Neuronal stem cell (in vitro differentiated cells): Measurements from ENCODE around the gene AKTIP.

ENCODE experiments used
- DNase-seq: peaks from one replicate; pipeline ENCODE4 v3.0.0-alpha.2; 2013; ENCODE audit warnings: low spot score
- H2AFZ ChIP-seq: one replicate; pipeline ENCODE4 v1.6.1; 2013; ENCODE audit warnings: mild to moderate bottlenecking, low read length, inconsistent platforms
- H2AK5ac ChIP-seq: 2 replicates; pipeline ENCODE4 v1.6.1; 2013; ENCODE audit warnings: low read depth, mild to moderate bottlenecking, inconsistent platforms, low read length, moderate library complexity, mixed read lengths
- H2BK120ac ChIP-seq: 2 replicates; pipeline ENCODE4 v1.6.1; 2013; ENCODE audit warnings: low read depth, mild to moderate bottlenecking, inconsistent platforms, low read length, moderate library complexity, mixed read lengths
- H2BK12ac ChIP-seq: one replicate; pipeline ENCODE4 v1.6.1; 2013; ENCODE audit warnings: low read length, inconsistent platforms
- H2BK15ac ChIP-seq: 2 replicates; pipeline ENCODE4 v1.6.1; 2013; ENCODE audit warnings: mild to moderate bottlenecking, low read length, inconsistent platforms, mixed read lengths
- H2BK5ac ChIP-seq: one replicate; pipeline ENCODE4 v1.6.1; 2013; ENCODE audit warnings: inconsistent platforms, mild to moderate bottlenecking, low read length, moderate library complexity
- H3K14ac ChIP-seq: one replicate; pipeline ENCODE4 v1.6.1; 2013; ENCODE audit warnings: low read length, inconsistent platforms
- H3K18ac ChIP-seq: 2 replicates; pipeline ENCODE4 v1.6.1; 2013; ENCODE audit warnings: low read length, inconsistent platforms
- H3K23ac ChIP-seq: 2 replicates; pipeline ENCODE4 v1.6.1; 2013; ENCODE audit warnings: low read depth, mild to moderate bottlenecking, mixed read lengths, low read length, inconsistent platforms; ENCODE audit not compliant: poor library complexity
- H3K27ac ChIP-seq: replicated peaks from 3 replicates; pipeline ENCODE4 v1.5.1; 2013; ENCODE audit warnings: low read length, inconsistent platforms
- H3K27me3 ChIP-seq, 3 experiments: 2 replicates each; pipeline ENCODE4 v1.6.1; 2013; ENCODE audit warnings: low read length in 3 of 3, mild to moderate bottlenecking in 2 of 3, inconsistent platforms in 1 of 3, low read depth in 1 of 3, mixed read lengths in 1 of 3, moderate library complexity in 1 of 3; ENCODE audit not compliant: control insufficient read depth in 3 of 3, insufficient read depth in 3 of 3
- H3K36me3 ChIP-seq, 2 donors: replicated peaks in 1 of 2; 2 replicates each; pipeline ENCODE4 v1.6.1; 2013; ENCODE audit warnings: low read length in 2 of 2; ENCODE audit not compliant: control insufficient read depth in 2 of 2, insufficient read depth in 2 of 2
- H3K4ac ChIP-seq: 2 replicates; pipeline ENCODE4 v1.6.1; 2013; ENCODE audit warnings: inconsistent platforms, mild to moderate bottlenecking, low read length, moderate library complexity
- H3K4me1 ChIP-seq, 2 donors: 1 replicate in 1 of 2; 2 replicates in 1 of 2; pipeline ENCODE4 v1.6.1; 2013; ENCODE audit warnings: low read length in 2 of 2, low read depth in 1 of 2; ENCODE audit not compliant: control insufficient read depth in 2 of 2, insufficient read depth in 1 of 2
- H3K4me2 ChIP-seq: one replicate; pipeline ENCODE4 v1.6.1; 2013; ENCODE audit warnings: mild to moderate bottlenecking, low read length, inconsistent platforms; ENCODE audit not compliant: insufficient read depth, poor library complexity, severe bottlenecking
- H3K4me3 ChIP-seq, 2 donors: 2 replicates each; pipeline ENCODE4 v1.5.1; 2013; ENCODE audit warnings: low read length in 2 of 2, mild to moderate bottlenecking in 2 of 2, inconsistent platforms in 1 of 2, moderate library complexity in 1 of 2
- H3K79me1 ChIP-seq: one replicate; pipeline ENCODE4 v1.6.1; 2013; ENCODE audit warnings: low read depth, mild to moderate bottlenecking, inconsistent platforms, low read length, moderate library complexity
- H3K9ac ChIP-seq: one replicate; pipeline ENCODE4 v1.6.1; 2013; ENCODE audit warnings: mild to moderate bottlenecking, low read depth, low read length, inconsistent platforms; ENCODE audit not compliant: poor library complexity
- H3K9me3 ChIP-seq, 2 donors: replicated peaks in 1 of 2; 2 replicates each; pipeline versions ENCODE3 to v1.6.1; 2013; ENCODE audit warnings: low read length in 2 of 2, mild to moderate bottlenecking in 2 of 2, inconsistent platforms in 1 of 2, low read depth in 1 of 2, mixed read lengths in 1 of 2, moderate library complexity in 1 of 2; ENCODE audit not compliant: control insufficient read depth in 2 of 2, insufficient read depth in 1 of 2
- H4K8ac ChIP-seq: one replicate; pipeline ENCODE4 v1.6.1; 2013; ENCODE audit warnings: low read depth, mild to moderate bottlenecking, inconsistent platforms, low read length, moderate library complexity
- H4K91ac ChIP-seq: one replicate; pipeline ENCODE4 v1.6.1; 2013; ENCODE audit warnings: low read length, low read depth, mild to moderate bottlenecking, inconsistent platforms; ENCODE audit not compliant: poor library complexity
- WGBS, 2 donors: extraction: QIAGEN DNeasy Blood & Tissue Kit; methylation state at CpG; one replicate each; pipeline ENCODE4 v1.1.7; 2013; ENCODE audit warnings: missing lambda C conversion rate in 2 of 2, mixed read lengths in 1 of 2; ENCODE audit not compliant: insufficient read length in 2 of 2, insufficient replicate concordance in 1 of 2; ENCODE audit errors: extremely low coverage in 2 of 2; 5-methylcytosine and 5-hydroxymethylcytosine counted together

AKTIP gene

DNA sequence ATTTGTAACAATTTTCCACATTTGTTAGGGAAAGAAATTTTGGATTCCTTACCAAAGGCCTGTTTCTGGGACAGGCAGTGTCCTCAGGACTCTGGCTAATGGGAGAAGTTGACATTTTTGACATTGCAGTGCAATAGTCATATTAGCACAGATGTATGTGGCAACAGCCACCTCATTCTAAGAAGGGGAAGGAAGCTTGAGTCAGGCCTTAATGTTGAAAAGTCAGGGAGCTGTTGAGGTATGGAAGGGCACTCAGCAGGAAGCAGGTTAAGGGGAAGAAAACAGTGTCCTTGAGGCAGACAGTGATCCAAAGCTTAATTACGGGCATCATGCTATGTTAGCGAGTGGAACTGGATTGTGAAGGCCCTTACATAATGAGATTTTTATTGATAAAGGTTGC, 20.9 kb downstream of the AKTIP start:
- H2BK5ac ChIP-seq: no peak overlapping the region
- H3K4me3 ChIP-seq: no peak overlapping the region
- no peak overlapping the region for H2AK5ac ChIP-seq
- H3K18ac ChIP-seq: no peak overlapping the region
- no peak overlapping the region for H2BK120ac ChIP-seq
- no peaks in the 10 kb centered on the region for H3K27me3 ChIP-seq
- no CpG with 5 or more reads among the region's 2 CpGs for WGBS, 2 donors
- DNase-seq: no peak
- H4K8ac ChIP-seq: no peak overlapping the region
- H3K9ac ChIP-seq: no peak overlapping the region
- no peak overlapping the region for H3K23ac ChIP-seq
- H3K4me2 ChIP-seq: no peak overlapping the region
- H2BK12ac ChIP-seq: no peak overlapping the region
- no peak overlapping the region for H3K14ac ChIP-seq
- no peaks in the 10 kb centered on the region for H3K4me1 ChIP-seq
- peaks cover 2 to 22% of the 10 kb centered on the region in 2 donors for H3K9me3 ChIP-seq
- H2AFZ ChIP-seq: no peak overlapping the region
- H3K36me3 ChIP-seq: peaks cover 24 to 99% of the 10 kb centered on the region in 2 donors
- H3K27ac ChIP-seq: no peak overlapping the region
- no peaks in the 10 kb centered on the region for H3K79me1 ChIP-seq
- no peak overlapping the region for H3K4ac ChIP-seq
- H2BK15ac ChIP-seq: no peak overlapping the region
- H4K91ac ChIP-seq: no peak overlapping the region

DNA sequence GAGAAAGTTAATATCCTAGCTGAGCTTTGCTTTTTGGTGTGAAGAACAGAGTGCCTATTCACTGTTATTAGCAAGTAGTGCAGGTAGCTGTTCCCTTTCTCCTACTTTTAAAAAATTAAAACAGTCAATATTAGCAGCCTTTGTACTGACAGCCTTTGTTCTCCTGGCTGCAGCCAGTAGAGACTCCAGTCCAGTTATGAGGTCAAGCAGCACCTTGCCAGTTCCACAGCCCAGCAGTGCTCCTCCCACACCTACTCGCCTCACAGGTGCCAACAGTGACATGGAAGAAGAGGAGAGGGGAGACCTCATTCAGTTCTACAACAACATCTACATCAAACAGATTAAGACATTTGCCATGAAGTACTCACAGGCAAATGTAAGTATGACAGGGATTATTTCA, 22.6 kb downstream of the AKTIP start:
- Histone ChIP-seq H3K18ac (no peak overlapping the region), H3K4me1 (no peaks in the 10 kb centered on the region), H3K79me1 (no peaks in the 10 kb centered on the region), H3K9me3 (peaks cover 0 to 8% of the 10 kb centered on the region in 2 donors), H4K8ac (no peak overlapping the region), H3K4me3 (no peak overlapping the region), H3K4me2 (no peak overlapping the region), H3K9ac (no peak overlapping the region), H4K91ac (no peak overlapping the region), H3K36me3 (peaks cover 22 to 97% of the 10 kb centered on the region in 2 donors), H2BK5ac (no peak overlapping the region), H3K4ac (no peak overlapping the region), H3K14ac (no peak overlapping the region), H2BK12ac (no peak overlapping the region), H2BK15ac (no peak overlapping the region), H2AFZ (no peak overlapping the region), H2BK120ac (no peak overlapping the region), H3K27ac (no peak overlapping the region), H3K23ac (no peak overlapping the region), H3K27me3 (no peaks in the 10 kb centered on the region), H2AK5ac (no peak overlapping the region)
- WGBS, 2 donors: no CpG with 5 or more reads among the region's 1 CpG
- DNase-seq: no peak

DNA sequence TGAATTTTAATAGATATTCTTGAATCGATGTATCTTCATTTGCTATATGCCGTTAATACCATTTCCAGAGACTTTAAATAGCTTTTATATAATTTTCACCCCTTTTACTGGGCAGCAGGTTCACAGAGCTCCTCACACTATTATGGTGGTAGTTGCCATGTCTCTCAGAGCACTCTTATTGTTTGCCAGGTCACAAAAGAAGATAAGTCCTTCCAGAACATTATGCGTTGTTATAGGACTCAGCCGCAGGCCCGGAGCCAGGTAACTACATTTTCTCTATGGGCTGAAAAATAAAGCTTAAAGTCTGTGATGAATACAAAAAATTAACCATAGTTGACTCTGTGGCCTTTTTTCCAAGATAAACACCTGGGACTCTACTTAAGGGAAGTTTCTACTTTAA, 24.0 kb downstream of the AKTIP start:
- Histone ChIP-seq H4K91ac (no peak overlapping the region), H2BK15ac (no peak overlapping the region)
- no CpG with 5 or more reads among the region's 5 CpGs for WGBS, 2 donors

DNA sequence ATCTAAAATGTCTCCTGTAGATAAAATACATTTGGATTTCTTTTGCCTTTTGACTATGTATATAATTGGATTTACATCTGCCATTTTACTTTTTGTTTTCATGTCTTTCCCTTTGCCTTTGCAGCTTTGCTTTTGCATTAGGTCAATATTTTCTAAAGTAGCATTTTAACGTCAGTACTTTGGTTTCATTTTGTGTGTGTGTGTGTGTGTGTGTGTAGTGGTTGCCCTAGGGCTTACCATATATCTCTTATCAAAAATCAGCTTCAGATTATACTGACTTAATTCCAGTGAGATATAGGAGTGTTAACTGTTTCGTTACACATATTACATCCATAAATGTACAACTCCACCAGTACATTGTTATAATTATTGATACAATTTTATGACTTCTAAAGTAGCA, 26.1 kb downstream of the AKTIP start:
- Histone ChIP-seq H2AFZ (no peak overlapping the region), H4K8ac (no peak overlapping the region), H4K91ac (no peak overlapping the region), H2BK120ac (no peak overlapping the region), H2BK5ac (no peak overlapping the region), H3K27ac (no peak overlapping the region), H3K36me3 (peaks cover 18 to 95% of the 10 kb centered on the region in 2 donors), H2BK15ac (no peak overlapping the region), H3K4me1 (no peaks in the 10 kb centered on the region), H3K4me2 (no peak overlapping the region), H3K18ac (no peak overlapping the region), H3K79me1 (no peaks in the 10 kb centered on the region), H2BK12ac (no peak overlapping the region), H3K27me3 (no peaks in the 10 kb centered on the region), H3K4me3 (no peak overlapping the region), H3K9ac (no peak overlapping the region), H3K4ac (no peak overlapping the region), H3K14ac (no peak overlapping the region), H3K23ac (no peak overlapping the region), H3K9me3 (no peaks in the 10 kb centered on the region), H2AK5ac (no peak overlapping the region)
- DNase-seq: no peak
- whole genome bisulfite sequencing, 2 donors: no CpG with 5 or more reads among the region's 2 CpGs

More for the DNA sequence above, 24.0 kb downstream of the AKTIP start:
- H3K36me3 ChIP-seq: peaks cover 22 to 95% of the 10 kb centered on the region in 2 donors
- no peaks in the 10 kb centered on the region for H3K4me1 ChIP-seq
- H2BK12ac ChIP-seq: no peak overlapping the region
- no peaks in the 10 kb centered on the region for H3K9me3 ChIP-seq
- H2AK5ac ChIP-seq: no peak overlapping the region
- no peak overlapping the region for H4K8ac ChIP-seq
- no peak overlapping the region for H2BK5ac ChIP-seq
- no peaks in the 10 kb centered on the region for H3K79me1 ChIP-seq
- DNase-seq: no peak
- no peak overlapping the region for H3K9ac ChIP-seq
- no peak overlapping the region for H3K23ac ChIP-seq
- no peak overlapping the region for H3K14ac ChIP-seq
- no peak overlapping the region for H2AFZ ChIP-seq
- H2BK120ac ChIP-seq: no peak overlapping the region
- no peak overlapping the region for H3K27ac ChIP-seq
- no peak overlapping the region for H3K4ac ChIP-seq
- no peak overlapping the region for H3K4me2 ChIP-seq
- H3K27me3 ChIP-seq: no peaks in the 10 kb centered on the region
- no peak overlapping the region for H3K18ac ChIP-seq
- no peak overlapping the region for H3K4me3 ChIP-seq
